HFF-Myc (cell line): Measurements from ENCODE around the gene CEP135.

Experiments
- DNase-seq: peaks from one replicate; pipeline ENCODE4 v3.0.0-alpha.2; 2011; ENCODE audit warnings: low read depth; ENCODE audit errors: extremely low read depth
- H3K4me3 ChIP-seq: replicated peaks from 2 replicates; pipeline ENCODE4 v1.5.1; 2011; ENCODE audit warnings: low read depth, mild to moderate bottlenecking, control low read depth, low read length
- TF ChIP-seq, protein P1 (sequence below): IDR thresholded peaks from 2 replicates; pipeline ENCODE4 v1.5.1; 2012; ENCODE audit warnings: mild to moderate bottlenecking, low read depth, low read length, control low read depth; ENCODE audit errors: missing control alignments

Gene CEP135

DNA sequence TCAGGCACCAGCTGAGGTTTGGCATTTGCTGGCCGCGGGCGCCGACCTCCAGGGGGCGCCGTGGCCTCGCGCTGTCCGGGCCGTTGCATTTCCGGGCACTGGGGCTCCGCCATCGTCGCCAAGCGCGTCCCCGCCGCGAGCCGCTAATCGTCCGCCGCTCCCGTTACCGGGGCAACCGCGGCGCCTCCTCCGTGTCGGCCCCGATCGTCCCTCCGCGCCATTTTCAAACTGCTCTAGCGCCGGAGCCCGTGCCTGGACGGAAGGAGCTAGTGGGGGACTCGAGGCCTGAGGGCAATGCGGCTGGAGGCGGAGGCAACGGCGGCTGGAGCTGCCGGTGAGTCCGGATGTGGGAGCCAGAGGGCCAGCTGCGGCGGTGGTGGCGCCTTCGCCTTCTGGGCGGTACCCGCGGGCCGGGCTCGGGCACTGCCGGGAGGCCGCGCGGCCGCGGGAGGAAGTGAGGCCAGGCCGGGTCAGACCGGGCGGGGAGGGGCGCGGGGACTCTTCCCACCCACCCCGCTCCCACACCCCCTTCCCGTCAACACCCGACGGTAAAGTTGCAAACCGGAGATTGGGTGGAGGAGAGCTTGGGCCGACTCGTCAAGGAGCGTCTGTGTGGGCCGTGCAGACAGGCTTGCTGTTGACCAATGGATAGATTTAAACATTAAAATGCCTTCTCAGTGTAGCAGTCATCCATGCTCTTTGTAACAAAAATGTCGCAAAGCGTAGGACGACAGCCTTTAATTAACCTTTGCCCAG, at the start of gene CEP135:
Gene CEP135, plus strand, starts transcription at position 220 of the 756 bp plus-strand sequence. CDS start 3,186 bp downstream, outside the sequence.
- peak within 1 kb of the TSS; percentile 67 for H3K4me3 ChIP-seq
- DNase-seq, result peak; percentile 62
- TF ChIP-seq, protein P1, sequence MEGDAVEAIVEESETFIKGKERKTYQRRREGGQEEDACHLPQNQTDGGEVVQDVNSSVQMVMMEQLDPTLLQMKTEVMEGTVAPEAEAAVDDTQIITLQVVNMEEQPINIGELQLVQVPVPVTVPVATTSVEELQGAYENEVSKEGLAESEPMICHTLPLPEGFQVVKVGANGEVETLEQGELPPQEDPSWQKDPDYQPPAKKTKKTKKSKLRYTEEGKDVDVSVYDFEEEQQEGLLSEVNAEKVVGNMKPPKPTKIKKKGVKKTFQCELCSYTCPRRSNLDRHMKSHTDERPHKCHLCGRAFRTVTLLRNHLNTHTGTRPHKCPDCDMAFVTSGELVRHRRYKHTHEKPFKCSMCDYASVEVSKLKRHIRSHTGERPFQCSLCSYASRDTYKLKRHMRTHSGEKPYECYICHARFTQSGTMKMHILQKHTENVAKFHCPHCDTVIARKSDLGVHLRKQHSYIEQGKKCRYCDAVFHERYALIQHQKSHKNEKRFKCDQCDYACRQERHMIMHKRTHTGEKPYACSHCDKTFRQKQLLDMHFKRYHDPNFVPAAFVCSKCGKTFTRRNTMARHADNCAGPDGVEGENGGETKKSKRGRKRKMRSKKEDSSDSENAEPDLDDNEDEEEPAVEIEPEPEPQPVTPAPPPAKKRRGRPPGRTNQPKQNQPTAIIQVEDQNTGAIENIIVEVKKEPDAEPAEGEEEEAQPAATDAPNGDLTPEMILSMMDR, result peak; percentile 90

- no peak for DNase-seq
- TF ChIP-seq, protein P1, result no peak
- no peak overlapping the region for H3K4me3 ChIP-seq
Observed at GRCh38 chr4:55902677-55903076, 46.1 kb upstream of the CEP135 start.

GRCh38 chr4:55903577-55903976, 45.2 kb upstream of the CEP135 start:
- TF ChIP-seq, protein P1, result no peak
- no peak for DNase-seq

DNA sequence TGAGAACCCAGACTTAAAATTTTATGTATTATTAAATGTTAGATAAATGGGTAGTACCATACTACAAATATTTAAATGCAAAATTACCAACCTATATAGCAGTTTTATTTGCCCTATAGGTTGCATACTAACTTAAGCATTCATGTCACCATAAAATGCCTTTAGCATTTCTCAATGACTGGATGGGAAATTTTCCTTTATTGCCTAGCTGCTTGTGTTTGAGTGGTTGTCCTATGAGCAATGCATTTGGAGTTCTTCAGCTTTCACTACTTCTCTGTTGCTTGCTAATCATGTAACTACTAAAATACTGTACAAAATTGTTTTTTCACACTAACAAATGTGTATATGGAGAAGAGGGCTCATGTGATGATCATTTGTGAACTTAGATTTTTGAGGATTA, 44.2 kb upstream of the CEP135 start:
- TF ChIP-seq, protein P1, result no peak
- no peak overlapping the region for H3K4me3 ChIP-seq
- DNase-seq, result no peak

More at GRCh38 chr4:55903577-55903976, 45.2 kb upstream of the CEP135 start:
- no peak overlapping the region for H3K4me3 ChIP-seq

DNA sequence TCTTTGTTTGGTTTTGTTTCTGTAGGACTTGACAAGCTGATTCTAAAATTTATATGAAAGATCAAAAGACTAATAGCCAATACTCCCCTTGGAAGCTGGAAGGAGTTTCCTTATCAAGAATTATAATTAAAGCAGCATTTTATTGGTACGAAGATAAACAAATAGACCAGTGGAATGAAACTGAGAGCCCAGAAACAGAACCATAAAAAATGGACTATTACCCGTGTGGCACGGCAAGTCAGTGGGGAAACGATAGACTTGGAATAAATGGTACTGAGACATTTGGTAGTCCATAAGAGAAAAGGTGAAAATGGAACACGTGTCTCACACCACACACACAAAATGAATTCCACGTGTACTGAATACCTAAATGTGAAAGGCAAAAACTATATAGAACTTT, 42.4 kb upstream of the CEP135 start:
- H3K4me3 ChIP-seq, result no peak overlapping the region
- TF ChIP-seq, protein P1, result no peak
- no peak for DNase-seq

GRCh38 chr4:55906989-55907388, 41.8 kb upstream of the CEP135 start:
- TF ChIP-seq, protein P1, result no peak
- no peak overlapping the region for H3K4me3 ChIP-seq
- no peak for DNase-seq
